Activated T-helper 1 cell treated with Interleukin-2 at 50 U/mL for 16 hours (primary cell): ENCODE results near the gene UMAD1.

Source experiments
- DNase-seq: peaks from one replicate; pipeline ENCODE4 v3.0.0-alpha.2; 2020; ENCODE audit warnings: low read depth

The UMAD1 gene

DNA sequence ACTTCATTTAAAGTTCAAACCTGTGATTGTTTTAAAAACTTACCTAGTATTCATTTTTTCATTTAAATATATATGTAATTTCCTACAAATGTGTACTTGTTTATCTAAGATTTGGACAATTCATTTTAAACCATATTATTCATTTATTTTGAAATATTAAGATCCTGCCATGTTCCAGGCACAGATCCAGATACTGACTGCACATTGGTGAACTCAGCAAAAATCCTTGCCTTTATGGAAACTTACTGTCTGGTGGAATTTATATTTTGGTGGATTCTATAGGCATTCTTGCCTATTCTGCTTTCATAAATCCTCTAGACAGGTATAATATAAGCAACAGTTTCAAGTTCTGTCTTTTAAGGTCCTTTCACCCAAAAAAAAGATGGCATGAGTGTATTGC lies 126.1 kb downstream of the UMAD1 start:
- DNase-seq: no peak

- DNase-seq: no peak
Measured at GRCh38 chr7:7768977-7769709, 128.6 kb downstream of the UMAD1 start.

DNA sequence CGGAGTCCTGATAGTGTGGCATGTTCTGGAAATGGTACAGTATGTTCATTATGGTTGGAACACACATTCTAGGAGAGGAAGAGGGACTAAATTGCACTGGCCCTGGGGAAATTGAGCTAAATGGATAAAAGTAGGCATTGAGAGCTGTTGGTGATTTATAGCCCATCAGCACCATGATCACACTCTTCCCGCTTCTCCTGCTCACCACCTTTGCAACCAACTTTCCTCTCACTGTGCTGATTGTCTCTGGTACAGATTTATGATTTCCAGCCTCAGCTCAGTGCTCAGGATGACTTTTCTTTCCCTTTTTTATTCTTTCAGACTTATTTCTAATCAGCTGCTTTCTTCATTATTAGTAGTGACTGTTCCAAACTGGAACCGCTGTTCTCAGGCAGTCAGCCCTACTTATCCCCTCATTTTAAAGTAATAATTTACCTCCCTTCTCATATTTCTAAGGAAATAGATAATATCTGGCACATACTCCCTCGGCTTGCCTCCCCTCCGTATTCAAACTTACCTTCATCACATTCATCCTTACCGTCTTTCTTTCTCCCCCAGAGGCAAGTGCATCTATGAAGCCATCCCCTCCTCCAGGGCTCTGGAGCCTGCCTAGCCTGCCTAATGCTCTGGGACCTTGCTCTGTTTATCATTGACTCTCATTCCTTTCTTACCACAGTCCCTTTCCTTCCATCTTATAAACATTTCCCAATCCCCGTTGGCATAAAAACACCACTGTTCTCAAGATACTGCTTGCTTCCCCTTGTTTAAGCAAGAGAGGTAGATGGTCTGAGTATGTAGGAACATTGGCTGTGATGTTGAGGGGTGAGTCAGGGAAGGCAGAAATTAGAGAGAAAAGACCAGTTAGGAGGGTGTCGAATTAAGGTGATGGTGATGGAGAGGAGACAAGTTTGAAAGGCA lies 129.4 kb downstream of the UMAD1 start:
- DNase-seq: no peak

- DNase-seq: no peak
Measured at GRCh38 chr7:7771452-7771851, 130.9 kb downstream of the UMAD1 start.

DNA sequence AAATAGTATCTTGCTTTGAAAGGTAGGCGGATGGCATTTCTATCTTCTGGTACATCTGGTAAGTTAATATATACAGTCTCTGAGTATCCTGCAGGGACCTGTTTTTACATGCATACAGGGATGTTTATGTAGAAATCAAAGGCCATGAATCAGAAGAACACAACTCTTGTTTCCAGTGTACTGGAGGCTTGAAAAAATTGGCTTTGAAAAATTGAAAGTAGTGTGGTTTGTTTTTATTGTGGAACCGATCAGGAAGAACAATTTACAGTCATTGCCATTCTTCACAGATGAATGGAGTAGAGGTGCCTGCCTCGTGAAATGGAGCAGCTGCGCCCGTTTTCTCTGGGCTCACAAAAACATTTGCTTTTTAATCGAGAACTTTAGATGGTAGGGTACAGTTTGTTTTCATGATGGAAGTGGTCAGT lies 131.9 kb downstream of the UMAD1 start:
- DNase-seq: no peak

GRCh38 chr7:7773334-7774309 lies 133.1 kb downstream of the UMAD1 start:
- no peak for DNase-seq

GRCh38 chr7:7779888-7780287 lies 139.3 kb downstream of the UMAD1 start:
- no peak for DNase-seq

DNA sequence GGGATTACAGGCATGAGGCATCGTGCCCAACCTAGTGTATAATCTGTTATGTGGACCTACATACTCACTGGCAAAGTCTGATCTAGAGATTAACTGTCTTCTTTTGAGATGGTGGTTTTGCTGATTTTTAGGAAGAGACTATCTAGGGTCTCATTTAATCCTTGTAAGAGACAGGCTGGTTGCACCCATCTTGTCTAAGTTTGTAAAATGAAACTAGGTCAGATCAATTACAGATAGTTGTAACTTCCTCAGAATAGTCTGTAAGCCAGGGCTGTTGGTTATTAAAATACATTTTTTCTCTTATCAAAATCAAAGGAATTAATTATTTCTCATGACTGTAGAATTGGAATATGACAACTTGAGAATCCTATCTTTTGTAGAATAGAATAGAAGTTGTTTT lies 142.4 kb downstream of the UMAD1 start:
- no peak for DNase-seq

DNA sequence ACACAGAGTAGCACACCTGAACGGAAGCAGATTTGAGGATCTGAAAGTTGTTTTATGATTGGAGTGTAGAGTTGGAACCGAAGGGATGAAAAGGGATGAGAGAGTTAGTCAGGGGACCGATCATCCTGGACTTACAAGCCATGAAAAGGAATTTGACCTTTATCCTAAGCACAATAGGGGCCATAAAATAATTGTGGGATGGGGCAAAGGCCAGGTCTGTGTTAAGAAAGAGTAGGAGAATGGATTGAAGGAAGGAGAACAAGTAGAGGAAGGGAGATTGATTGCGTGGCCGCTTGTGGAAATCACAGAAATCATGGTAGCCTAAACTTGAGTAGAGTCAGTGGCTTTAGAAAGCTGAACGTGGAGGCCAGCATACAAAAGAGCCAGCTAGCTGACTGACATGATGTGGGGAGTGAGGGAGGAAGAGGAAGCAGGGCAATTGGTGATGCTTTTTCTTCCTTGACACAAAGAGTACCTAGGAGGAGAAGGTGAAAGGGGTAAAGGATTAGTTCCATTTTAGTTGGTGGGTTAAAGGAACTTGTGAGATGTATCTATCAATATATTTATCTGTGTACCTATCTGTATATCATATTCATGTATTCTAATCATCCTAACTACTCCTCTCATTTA lies 144.9 kb downstream of the UMAD1 start:
- DNase-seq: no peak

DNA sequence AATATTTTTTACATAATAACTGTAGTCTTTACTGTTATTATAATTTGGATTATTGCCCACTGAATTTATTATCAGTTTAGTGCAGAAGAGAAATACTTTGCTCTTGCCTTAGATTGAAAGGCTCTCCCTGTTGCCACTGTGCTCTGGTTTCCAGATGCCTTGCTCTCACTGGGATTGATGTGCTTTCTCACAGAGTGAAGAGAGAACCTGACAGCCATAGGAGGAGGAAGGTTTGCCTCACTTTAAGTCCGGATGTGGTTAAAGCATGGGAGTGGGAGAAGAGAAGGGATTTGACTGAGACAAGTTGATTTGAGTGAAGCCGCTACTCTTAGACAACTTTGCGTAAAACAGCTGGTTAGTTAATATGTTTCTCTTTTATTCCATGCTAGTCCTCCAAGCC lies 146.0 kb downstream of the UMAD1 start:
- no peak for DNase-seq

DNA sequence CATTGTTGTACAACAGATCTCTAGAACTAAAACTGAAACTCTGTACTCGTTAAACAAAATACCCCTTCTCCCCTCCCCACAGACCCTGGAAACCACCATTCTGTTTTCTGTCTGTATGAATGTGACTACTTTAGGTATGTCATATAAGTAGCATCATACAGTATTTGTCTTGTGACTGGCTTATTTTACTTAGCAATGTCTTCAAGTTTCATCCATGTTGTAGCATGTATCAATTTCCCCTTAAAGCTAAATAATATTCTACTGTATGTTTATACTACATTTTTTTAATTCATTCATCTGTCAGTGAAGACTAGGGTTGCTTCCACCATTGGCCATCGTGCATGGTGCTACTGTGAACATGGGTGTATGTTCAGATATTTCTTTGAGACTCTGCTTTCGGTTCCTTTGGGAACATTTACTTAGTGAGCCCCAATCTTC lies 149.0 kb downstream of the UMAD1 start:
- DNase-seq: no peak

DNA sequence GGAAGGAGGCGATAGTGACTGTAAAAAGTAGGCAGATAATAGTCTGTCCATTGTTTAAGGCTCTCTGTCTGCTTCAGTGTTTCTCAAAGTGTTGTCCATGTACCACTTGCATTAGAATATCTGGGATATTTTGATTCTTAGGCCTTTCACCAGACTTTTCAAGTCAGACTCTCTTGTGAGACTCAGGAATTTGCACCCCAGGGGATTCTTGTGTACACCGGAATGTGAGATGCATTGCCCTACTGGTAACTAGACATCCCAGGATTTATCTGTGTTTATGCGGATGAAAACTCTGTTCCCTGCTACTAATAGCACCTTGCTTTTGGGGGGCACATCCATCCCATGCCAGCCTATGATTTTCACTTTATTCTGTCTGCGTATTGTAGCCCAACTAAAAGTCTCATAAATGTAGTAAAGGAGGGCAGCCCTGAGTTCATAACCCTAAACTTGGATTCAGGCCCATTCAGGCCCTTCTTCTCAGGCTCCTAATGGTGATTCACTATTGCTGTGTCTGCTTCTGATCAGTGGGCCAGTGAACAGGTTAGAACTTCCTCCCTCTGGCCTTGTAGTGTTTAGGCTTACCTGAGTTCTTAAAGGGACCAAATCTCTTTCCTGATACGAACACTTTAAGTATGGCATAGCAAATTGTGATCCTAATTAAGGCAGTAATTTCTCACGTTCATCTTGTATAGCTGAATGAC lies 149.6 kb downstream of the UMAD1 start:
- DNase-seq: no peak

DNA sequence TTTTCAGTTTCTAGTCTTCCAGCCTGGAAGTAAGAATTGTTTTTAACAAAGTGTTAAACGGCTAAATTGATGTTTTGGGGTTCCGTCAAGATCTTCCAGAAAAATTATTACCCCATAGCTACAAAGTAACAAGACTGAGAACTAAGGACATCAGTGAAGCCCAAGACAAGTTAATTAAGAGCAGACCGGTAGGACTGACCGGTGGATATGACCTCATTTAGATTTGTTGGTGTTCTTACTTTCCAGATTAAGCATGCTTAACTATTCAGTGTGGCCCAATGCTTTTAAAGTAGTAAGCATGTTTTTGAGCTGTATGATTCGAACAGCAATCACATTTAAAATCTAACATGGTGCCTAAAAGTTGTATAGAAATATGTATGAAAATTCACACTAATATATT lies 151.0 kb downstream of the UMAD1 start:
- no peak for DNase-seq

DNA sequence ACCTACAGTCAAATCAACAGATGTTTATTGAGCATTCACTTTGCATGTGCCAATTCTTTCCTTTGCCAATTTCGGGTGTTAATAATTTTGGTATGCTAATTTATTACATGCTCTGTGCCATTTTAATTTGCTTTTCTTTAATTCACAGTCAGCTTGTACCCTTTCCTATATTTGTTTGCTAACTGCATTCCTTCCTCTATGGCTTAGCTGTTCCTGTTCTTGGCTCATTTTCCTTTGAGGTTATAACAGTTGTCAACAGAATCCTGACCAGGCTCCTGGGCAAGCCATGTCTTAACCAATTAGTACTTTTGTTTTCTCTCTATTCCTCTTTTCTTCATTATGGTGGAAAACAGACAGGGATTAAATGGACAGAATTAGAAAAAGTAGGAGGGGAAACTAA lies 151.5 kb downstream of the UMAD1 start:
- no peak for DNase-seq

DNA sequence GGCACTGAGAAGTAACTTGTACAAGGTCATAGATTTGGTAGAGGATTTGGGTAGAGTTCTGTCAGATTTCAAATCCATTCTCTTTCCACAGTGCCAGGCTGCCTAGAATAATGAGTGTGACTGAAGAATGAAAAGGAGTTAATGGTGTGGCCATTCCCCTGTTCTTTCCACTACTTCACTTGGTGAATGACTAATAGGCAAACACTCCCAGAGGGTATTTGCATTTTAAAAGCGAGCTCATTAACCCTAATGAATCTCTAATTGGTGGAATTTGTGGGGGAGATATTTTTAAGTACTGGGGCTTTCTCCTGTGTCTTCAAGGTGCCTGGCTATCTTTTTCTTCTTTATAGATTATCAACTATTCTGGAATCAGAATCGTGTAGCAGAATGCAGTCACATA lies 152.7 kb downstream of the UMAD1 start:
- no peak for DNase-seq

DNA sequence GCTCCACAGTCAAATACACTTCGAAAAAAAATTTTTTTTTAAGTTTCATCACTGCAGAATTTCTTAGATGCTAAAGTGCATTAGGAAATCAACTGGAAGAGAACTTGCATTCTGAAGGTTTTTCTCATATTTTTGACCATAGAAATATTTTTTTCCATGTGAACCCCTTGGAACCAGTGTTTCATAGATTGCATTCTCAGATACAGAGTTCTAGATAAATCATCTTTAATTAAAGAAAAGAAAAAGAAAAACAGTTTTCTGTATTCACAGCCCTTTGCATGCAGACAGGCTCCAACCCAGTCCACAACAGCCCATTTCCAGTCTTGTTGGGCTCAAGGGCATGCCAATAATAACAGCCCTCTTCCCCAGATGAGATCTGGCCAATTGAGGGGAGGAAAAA lies 153.4 kb downstream of the UMAD1 start:
- no peak for DNase-seq

DNA sequence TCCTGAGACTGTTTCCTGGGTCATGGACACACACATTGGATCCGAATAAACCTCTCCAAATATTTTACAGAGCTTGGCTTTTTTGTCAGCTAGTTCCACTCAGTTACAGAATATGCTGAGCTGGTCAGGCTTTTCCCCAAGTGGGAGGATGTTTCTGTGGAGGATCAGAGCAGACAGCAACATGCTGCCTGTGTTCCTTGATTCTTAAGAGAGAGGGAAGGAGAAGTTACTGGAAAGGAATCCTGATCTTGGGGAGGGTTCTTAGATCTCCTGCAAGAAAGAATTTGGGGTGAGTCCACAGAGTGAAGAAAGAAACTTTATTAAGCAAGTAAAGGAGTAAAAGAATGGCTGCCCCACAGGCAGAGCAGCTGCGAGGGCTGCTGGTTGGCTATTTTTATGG lies 154.7 kb downstream of the UMAD1 start:
- DNase-seq: no peak

DNA sequence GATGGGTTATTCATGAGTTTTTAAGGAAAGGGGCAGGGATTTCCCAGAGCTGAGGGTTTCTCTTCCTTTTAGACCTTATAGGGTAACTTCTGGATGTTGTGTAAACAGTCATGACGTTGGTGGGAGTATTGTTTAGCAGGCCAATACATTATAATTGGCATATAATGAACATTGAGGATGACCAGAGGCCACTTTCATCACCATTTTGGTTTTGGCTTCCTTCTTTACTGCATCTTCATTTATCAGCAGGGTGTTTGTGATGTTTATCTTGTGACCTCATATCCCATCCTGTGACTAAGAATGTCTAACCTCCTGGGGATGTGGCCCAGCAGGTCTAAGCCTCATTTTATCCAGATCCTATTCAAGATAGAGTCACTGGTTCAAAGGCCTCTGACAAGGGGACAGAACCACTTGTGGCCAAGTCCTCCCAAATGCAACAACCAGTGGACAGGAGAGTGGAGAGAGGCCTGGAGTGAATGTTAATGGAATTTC lies 155.1 kb downstream of the UMAD1 start:
- DNase-seq: no peak

DNA sequence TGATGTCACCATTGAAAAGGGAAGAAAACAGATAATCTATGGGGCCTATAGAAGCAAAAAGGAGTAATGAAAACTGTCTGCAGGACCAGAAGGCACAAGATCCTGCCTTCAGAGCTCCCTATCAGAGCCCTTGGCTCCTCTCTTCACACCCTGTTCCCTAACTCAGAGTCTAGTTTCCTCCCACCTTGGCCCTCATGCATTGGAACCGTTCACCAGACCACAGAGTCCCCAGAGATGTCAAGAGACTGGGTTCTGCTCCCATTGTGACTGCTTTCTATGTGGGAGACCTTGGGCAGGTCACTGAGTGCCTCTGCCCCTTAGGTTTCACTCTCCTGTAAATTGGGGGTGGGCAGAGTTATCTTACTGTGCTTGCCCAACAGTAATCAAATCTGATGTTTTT lies 158.0 kb downstream of the UMAD1 start:
- no peak for DNase-seq

DNA sequence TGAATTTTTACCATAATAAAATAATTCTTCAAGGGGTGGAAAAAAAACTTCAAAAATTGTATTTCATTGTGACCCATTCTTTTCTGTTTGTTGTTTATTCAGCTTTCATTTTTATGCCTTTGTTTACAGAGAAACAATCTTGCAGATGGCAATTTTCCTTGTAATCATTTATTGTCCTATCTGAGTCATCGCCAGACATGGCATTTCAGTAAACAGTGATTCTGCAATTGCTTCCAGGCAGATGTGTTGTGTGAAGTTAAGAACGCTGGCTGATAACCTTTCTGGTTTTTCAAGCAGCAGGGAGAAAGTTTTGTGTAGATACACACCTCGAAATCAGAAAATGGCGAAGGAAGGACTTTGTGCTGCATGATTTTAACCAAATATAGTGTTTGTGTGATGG lies 158.6 kb downstream of the UMAD1 start:
- DNase-seq: no peak

DNA sequence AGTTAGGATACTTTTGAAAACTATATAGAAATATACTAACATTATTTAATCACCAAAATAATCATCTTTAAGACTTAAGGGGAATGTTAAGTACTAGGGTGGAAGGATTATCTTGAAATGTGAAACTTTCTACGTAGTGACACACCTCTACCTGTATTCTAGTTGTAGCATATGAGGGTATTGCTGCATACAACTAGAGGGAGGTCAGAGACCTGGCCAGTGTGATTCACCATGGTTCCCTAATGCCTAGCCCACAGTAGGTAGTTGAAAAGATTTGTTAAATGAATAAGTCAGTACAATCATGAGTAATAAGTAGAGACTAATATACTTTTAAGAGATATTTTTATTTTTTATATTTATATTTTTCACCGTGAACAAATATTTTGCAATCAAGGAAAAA lies 162.0 kb downstream of the UMAD1 start:
- no peak for DNase-seq
